Sigmoid colon (tissue), 4 donors: ENCODE results near the gene BEST1.

ENCODE experiments used
- EP300 ChIP-seq, 4 donors: sonication (generic); formaldehyde crosslinking; IDR thresholded peaks; one replicate each; pipeline ENCODE4 v1.6.1; 2017; ENCODE audit warnings: antibody characterized with exemption in 4 of 4
- POLR2AphosphoS5 ChIP-seq, 4 donors: sonication (generic); formaldehyde crosslinking; IDR thresholded peaks; one replicate each; pipeline ENCODE4 v1.6.1; 2017; ENCODE audit warnings: antibody characterized with exemption in 4 of 4
- TF ChIP-seq, protein P1 (sequence below), 4 experiments: fragments of 450-650 bp in 3 of 4; fragments of 200-600 bp in 1 of 4; IDR thresholded peaks; one replicate each; pipeline ENCODE4 v1.5.1; 2016 to 2019; ENCODE audit warnings: antibody characterized with exemption in 4 of 4, mild to moderate bottlenecking in 3 of 4, moderate library complexity in 2 of 4

DNA sequence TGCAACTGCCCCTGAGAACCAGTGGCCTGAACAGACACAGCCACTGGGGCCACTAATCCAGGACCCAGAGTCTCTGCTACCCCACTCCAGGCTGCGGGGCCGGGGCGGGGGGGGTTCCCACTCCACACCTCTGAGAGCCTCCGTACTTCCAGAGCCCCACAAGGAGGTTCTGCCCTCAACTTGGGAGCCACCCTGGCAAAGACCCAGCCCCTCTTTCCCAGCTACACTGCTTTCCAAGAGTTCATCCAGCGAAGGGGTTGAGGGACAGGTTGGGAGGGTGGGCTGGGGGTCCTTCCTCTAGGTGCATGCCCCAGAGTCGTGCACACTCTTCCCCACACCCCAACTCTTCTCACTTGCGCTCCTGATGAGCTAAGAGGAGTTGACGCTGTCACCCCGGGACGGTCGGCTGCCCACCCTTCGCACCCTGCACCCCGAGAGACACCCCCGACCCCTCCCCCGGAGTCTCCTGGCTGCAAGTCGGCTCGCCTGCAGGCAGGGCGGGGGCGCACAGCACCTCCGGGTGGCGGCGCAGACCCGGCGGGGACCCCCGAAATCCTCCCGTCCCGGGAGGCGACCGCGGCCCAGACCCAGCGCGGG lies 33.3 kb upstream of the BEST1 start:
- TF ChIP-seq, protein P1, sequence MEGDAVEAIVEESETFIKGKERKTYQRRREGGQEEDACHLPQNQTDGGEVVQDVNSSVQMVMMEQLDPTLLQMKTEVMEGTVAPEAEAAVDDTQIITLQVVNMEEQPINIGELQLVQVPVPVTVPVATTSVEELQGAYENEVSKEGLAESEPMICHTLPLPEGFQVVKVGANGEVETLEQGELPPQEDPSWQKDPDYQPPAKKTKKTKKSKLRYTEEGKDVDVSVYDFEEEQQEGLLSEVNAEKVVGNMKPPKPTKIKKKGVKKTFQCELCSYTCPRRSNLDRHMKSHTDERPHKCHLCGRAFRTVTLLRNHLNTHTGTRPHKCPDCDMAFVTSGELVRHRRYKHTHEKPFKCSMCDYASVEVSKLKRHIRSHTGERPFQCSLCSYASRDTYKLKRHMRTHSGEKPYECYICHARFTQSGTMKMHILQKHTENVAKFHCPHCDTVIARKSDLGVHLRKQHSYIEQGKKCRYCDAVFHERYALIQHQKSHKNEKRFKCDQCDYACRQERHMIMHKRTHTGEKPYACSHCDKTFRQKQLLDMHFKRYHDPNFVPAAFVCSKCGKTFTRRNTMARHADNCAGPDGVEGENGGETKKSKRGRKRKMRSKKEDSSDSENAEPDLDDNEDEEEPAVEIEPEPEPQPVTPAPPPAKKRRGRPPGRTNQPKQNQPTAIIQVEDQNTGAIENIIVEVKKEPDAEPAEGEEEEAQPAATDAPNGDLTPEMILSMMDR (IDR thresholded peaks at IDR 0.05), result no peak
- TF ChIP-seq EP300 (IDR thresholded peaks at IDR 0.05) (no peak), POLR2AphosphoS5 (IDR thresholded peaks at IDR 0.05) (no peak)
